Articular chondrocyte of knee joint (primary cell): ENCODE data around the gene MRNIP. TPM values are rescaled to one million over a fixed set of nuclear protein-coding genes. Genes with fewer than 3 reads are reported as not detected.

ENCODE experiments used
- small RNA-seq: library from RNA; depleted of rRNA; stranded (forward); fragments of <200 nt; gene quantifications from one replicate; pipeline ENCODE3, GENCODE V24; 2012
- total RNA-seq: library from RNA; depleted of rRNA; stranded (reverse); fragments of >200 nt; gene quantifications from 2 replicates; pipeline ENCODE4 v1.2.3, GENCODE V29; 2012

The MRNIP gene, protein sequence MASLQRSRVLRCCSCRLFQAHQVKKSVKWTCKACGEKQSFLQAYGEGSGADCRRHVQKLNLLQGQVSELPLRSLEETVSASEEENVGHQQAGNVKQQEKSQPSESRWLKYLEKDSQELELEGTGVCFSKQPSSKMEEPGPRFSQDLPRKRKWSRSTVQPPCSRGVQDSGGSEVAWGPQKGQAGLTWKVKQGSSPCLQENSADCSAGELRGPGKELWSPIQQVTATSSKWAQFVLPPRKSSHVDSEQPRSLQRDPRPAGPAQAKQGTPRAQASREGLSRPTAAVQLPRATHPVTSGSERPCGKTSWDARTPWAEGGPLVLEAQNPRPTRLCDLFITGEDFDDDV
- 12.2 and 14.4 TPM in 2 replicates for total RNA-seq

GRCh38 chr5:179858586-179859427 lies at the start of gene MRNIP:
Gene MRNIP, minus strand, starts transcription at chr5:179858817. Its CDS starts 21 bp downstream, at chr5:179858796.

GRCh38 chr5:179907556-179908324 lies 49.1 kb upstream of the MRNIP start, which contains the start of gene TBC1D9B:
Gene TBC1D9B, minus strand, starts transcription at chr5:179907897. Its CDS starts 76 bp downstream, at chr5:179907821.

GRCh38 chr5:179820483-179821297 lies 37.9 kb downstream of the MRNIP start, which contains the start of gene SQSTM1:
Gene SQSTM1, plus strand, starts transcription at chr5:179820905. Its CDS starts 32 bp downstream, at chr5:179820937.

DNA sequence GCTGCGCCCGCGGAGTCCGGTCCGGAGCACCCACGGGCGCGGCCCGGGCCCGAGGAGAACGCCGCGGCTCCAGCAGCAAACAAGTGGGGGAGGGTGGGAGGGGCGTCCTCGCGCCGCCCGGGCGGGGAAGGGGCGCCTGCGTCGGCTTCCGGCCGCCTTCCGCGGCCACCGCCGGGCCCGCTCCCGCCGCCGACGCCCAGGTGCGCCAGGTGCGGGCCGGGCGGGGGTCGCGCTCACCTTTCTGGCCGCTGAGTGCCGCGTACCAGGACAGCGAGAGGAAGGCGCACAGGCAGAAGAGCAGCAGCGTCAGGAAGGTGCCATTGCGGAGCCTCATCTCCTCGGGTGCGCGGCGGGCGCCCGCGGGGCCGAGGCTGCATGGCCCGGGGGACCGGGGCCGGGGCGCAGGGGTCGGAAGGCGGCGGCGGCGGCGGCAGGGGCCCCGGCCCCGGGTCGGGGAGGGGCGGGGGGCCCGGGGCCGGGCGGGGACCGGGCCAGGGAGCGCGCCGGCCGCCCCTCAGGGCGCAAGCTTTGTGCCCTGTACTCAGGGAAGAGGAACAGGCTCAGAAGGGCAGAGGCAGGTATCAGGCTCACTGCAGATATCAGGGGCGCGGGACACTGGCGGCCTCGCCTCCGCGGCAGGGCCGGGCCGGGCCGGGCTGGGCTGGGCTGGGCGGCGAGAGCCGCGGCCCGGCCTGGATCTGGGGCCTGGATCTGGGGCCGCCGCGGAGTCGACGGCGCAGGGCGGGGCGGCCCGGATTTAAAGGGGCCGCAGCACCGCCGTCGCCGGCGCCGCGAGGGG lies 52.2 kb downstream of the MRNIP start, which contains the start of gene MGAT4B:
TSS of gene MGAT4B (minus strand) at position 617 of the 799 bp plus-strand sequence. CDS start at position 334, 283 bp downstream.

DNA sequence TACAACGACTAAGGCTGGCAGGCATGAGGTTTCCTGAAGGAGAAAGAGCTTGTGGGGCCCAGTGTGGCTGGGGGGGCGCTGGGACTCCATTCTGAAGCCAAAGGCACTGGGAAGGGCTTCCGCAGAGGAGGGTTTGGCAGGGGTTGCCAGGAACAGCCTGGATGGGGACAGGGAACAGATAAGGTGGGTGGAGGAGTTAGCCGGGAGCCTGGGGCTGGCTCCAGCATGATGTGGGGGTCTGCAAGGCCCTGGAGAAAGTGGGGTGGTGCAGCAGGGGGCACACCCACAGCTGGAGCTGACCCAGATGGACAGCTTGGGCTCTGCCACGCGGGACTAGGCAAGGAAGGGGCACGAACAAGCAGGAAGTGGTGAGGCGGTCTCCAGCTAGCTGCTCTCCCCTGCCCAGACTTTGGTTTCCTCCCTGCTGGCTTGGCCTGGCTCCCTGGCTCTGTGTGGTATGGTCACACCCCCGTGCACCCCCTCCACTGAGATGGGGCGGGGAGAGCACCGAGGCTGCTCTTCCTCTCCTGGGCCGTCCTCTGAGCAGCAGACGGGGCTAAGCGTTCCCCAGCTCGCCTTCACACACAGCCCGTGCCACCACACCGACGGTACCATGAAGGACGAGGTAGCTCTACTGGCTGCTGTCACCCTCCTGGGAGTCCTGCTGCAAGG lies 65.0 kb downstream of the MRNIP start, which contains the start of gene LTC4S:
TSS of gene LTC4S (plus strand) at position 519 of the 672 bp plus-strand sequence. CDS start at position 614, 95 bp downstream.

Small RNA genes within 50 kb of the gene (small RNA-seq; reads per million reads assigned to genes)
- gene MIR1229 (not detected), gene RF00019 (not detected)

Other genes with a start within 250 kb of the MRNIP start
- gene HNRNPH1, start 235.1 kb downstream of the MRNIP start, total RNA-seq = 398 and 450 TPM in 2 replicates
- not detected in 2 replicates for gene CBY3, start 177.8 kb downstream of the MRNIP start, total RNA-seq
- gene CANX, start 159.8 kb downstream of the MRNIP start, total RNA-seq = 842 and 930 TPM in 2 replicates
- gene MAML1, start 126.0 kb downstream of the MRNIP start, total RNA-seq = 9.7 and 10.1 TPM in 2 replicates
- 0.86 and 3.4 TPM in 2 replicates for gene LTC4S, start 64.8 kb downstream of the MRNIP start, total RNA-seq
- 77.6 and 81.9 TPM in 2 replicates for gene MGAT4B, start 52.0 kb downstream of the MRNIP start, total RNA-seq
- 628 and 739 TPM in 2 replicates for gene SQSTM1, start 37.9 kb downstream of the MRNIP start, total RNA-seq
- 59.1 and 66.2 TPM in 2 replicates for gene TBC1D9B, start 49.1 kb upstream of the MRNIP start, total RNA-seq
- gene RNF130, start 212.9 kb upstream of the MRNIP start, total RNA-seq = 41.1 and 46.4 TPM in 2 replicates